ENCODE data around the gene NR3C2.

- TF ChIP-seq CTCF (IDR thresholded peaks at IDR 0.05) (no peak), POLR2A (IDR thresholded peaks at IDR 0.05) (no peak), POLR2AphosphoS5 (IDR thresholded peaks at IDR 0.05) (no peak)
Measured at GRCh38 chr4:148254621-148255343, 187.4 kb downstream of the NR3C2 start.

Measured in prostate gland (tissue), 2 donors.